Upper lobe of left lung (tissue), 6 donors: Measurements from ENCODE around the gene PLBD2. TPM values are rescaled to one million over a fixed set of nuclear protein-coding genes. Genes with fewer than 3 reads are reported as not detected.
A peak's percentile ranks its signal among the peaks of the same experiment; 100 is the strongest.

Source experiments
- ATAC-seq, 2 donors: fragments of 200-7000 bp; cut with Tn5 transposase; one replicate each; pipeline ENCODE4 v1.9.1; 2022; ENCODE audit warnings: mild to moderate bottlenecking in 2 of 2, moderate library complexity in 2 of 2; ENCODE audit not compliant: low FRiP score in 2 of 2
- DNase-seq, 2 donors: peaks; one replicate each; pipeline ENCODE4 v3.0.0-alpha.2; 2019 to 2020
- H3K27ac ChIP-seq, 4 donors: fragments of 200-600 bp; sonication (generic); one replicate each; pipeline ENCODE4 v1.5.1; 2016 to 2019
- H3K27me3 ChIP-seq, 4 donors: fragments of 200-600 bp; sonication (generic); one replicate each; pipeline ENCODE4 v1.5.1; 2017 to 2019
- H3K36me3 ChIP-seq, 4 donors: fragments of 200-600 bp; sonication (generic); one replicate each; pipeline ENCODE4 v1.5.1; 2016 to 2019
- H3K4me1 ChIP-seq, 4 donors: fragments of 200-600 bp; sonication (generic); one replicate each; pipeline ENCODE4 v1.5.1; 2018 to 2019
- H3K4me3 ChIP-seq, 4 donors: fragments of 200-600 bp; sonication (generic); one replicate each; pipeline ENCODE4 v1.5.1; 2017 to 2019; ENCODE audit warnings: mild to moderate bottlenecking in 2 of 4, moderate library complexity in 1 of 4
- H3K9me3 ChIP-seq, 4 donors: fragments of 200-600 bp; sonication (generic); one replicate each; pipeline ENCODE4 v1.5.1; 2018 to 2019
- EP300 ChIP-seq, 4 donors: sonication (generic); formaldehyde crosslinking; IDR thresholded peaks; one replicate each; pipeline ENCODE4 v1.5.1; 2017; ENCODE audit warnings: antibody characterized with exemption in 4 of 4, control low read depth in 2 of 4
- POLR2A ChIP-seq, 4 donors: fragments of 450-650 bp; IDR thresholded peaks; one replicate each; pipeline ENCODE4 v1.5.1; 2016 to 2017; ENCODE audit warnings: antibody characterized with exemption in 4 of 4, mild to moderate bottlenecking in 2 of 4
- POLR2AphosphoS5 ChIP-seq, 2 donors: sonication (generic); formaldehyde crosslinking; IDR thresholded peaks; one replicate each; pipeline ENCODE4 v1.5.1; 2017; ENCODE audit warnings: antibody characterized with exemption in 2 of 2
- WGBS, 2 donors: methylation state at CpG; one replicate each; pipeline ENCODE4 v1.1.5; 2017 to 2018; 5-methylcytosine and 5-hydroxymethylcytosine counted together
- total RNA-seq, 6 donors: library from RNA; depleted of rRNA in 4 of 6; stranded (reverse); fragments of >200 nt in 4 of 6; gene quantifications; one replicate each; pipeline versions ENCODE4 v1.1.0 to v1.2.1, GENCODE V29; 2016 to 2021
- TF ChIP-seq, protein P1 (sequence below), 6 experiments: fragments of 450-650 bp in 4 of 6; fragments of 200-600 bp in 2 of 6; sonication (generic) in 2 of 6; IDR thresholded peaks; one replicate each; pipeline ENCODE4 v1.5.1; 2016 to 2019; ENCODE audit warnings: antibody characterized with exemption in 6 of 6
- donor health status: DM: no; HTN: no; CAD: no; lungs with moderate emphysema.
- donor health status: DM: no; HTN: yes; CAD: no; lungs with severe emphysema.

Gene PLBD2
- total RNA-seq, 6 donors from 2014 or later: 19.5 to 60.0 (median 46.4) TPM

DNA sequence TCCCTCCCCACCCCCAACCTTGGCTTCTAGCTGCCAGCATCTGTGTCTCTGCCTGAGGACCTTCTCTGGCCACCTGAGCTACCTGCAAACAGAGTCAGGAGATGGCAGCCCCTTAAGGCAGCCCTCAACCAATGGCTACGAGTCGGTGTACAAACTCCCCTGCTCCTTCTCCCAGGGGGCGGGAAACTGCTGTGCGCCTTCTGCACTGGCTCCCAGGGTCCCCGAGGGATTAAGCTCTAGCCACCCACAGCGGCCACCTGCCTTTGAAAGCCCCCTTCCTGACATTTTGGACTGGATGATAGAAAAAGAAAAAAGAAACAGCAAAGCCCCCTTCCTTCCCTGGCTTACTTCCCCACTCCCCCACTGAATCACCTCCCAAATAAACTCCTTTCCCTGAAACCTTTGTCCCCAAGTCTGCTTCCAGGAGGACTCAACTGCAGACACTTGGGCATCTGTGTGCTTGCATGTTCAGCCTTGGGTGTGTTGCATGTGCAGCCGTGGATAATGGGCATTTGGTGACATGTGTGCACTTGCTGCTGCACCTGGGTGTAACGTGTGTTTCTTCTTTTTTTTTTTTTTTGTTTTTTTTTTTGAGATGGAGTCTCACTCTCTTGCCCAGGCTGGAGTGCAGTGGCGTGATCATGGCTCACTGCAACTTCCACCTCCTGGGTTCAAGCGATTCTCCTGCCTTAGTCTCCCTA lies 39.3 kb downstream of the PLBD2 start:
- no peak for TF ChIP-seq POLR2AphosphoS5 (IDR thresholded peaks at IDR 0.05)
- TF ChIP-seq, protein P1, sequence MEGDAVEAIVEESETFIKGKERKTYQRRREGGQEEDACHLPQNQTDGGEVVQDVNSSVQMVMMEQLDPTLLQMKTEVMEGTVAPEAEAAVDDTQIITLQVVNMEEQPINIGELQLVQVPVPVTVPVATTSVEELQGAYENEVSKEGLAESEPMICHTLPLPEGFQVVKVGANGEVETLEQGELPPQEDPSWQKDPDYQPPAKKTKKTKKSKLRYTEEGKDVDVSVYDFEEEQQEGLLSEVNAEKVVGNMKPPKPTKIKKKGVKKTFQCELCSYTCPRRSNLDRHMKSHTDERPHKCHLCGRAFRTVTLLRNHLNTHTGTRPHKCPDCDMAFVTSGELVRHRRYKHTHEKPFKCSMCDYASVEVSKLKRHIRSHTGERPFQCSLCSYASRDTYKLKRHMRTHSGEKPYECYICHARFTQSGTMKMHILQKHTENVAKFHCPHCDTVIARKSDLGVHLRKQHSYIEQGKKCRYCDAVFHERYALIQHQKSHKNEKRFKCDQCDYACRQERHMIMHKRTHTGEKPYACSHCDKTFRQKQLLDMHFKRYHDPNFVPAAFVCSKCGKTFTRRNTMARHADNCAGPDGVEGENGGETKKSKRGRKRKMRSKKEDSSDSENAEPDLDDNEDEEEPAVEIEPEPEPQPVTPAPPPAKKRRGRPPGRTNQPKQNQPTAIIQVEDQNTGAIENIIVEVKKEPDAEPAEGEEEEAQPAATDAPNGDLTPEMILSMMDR (IDR thresholded peaks at IDR 0.05): no peak
- TF ChIP-seq POLR2A (IDR thresholded peaks at IDR 0.05): no peak
- TF ChIP-seq EP300 (IDR thresholded peaks at IDR 0.05): no peak
- DNase-seq (no peak), ATAC-seq (no peak)
- no peaks in the 10 kb centered on the region for H3K4me1 ChIP-seq
- no peak overlapping the region for H3K4me3 ChIP-seq
- no peaks in the 10 kb centered on the region for H3K27me3 ChIP-seq
- no peak overlapping the region for H3K27ac ChIP-seq
- 52 to 76% methylated on average over 7 of the region's 10 CpGs for WGBS, 2 donors
- H3K9me3 ChIP-seq: no peaks in the 10 kb centered on the region
- no peaks in the 10 kb centered on the region for H3K36me3 ChIP-seq

- Histone ChIP-seq H3K36me3 (no peaks in the 10 kb centered on the region), H3K27me3 (no peaks in the 10 kb centered on the region), H3K9me3 (no peaks in the 10 kb centered on the region), H3K4me1 (peaks cover 0 to under 1% (median under 1%) of the 10 kb centered on the region in 4 donors), H3K4me3 (no peak overlapping the region), H3K27ac (no peak overlapping the region)
- TF ChIP-seq EP300 (IDR thresholded peaks at IDR 0.05) (no peak), POLR2A (IDR thresholded peaks at IDR 0.05) (no peak)
- TF ChIP-seq, protein P1 (IDR thresholded peaks at IDR 0.05): no peak
- ATAC-seq (no peak), DNase-seq (peak in 1 of 2 donors; percentile 80)
- 70 to 79% methylated on average over 5 to 13 of the region's 26 CpGs for WGBS, 2 donors
Observed at GRCh38 chr12:113398346-113399290, 40.2 kb downstream of the PLBD2 start.

DNA sequence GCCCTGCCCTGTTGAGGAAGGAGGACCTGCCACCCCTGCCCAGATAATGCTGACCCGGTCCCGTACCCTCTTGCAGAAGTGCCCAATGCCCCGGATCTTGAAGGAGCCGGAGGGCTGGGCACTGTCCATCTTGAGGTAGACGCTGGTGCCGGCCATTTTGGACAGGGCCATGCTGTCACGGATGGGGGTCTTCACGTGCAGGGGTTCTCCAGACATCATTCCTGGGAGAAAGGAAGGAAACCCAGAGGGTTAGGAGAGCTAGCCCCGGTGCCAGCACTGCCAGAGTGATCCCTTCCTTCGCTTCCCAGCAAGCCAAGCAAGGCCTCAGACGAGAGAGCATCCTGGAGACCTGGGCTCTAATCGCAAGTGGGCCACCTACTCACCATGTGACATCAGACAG lies 41.1 kb downstream of the PLBD2 start:
- no peaks in the 10 kb centered on the region for H3K36me3 ChIP-seq
- ATAC-seq: no peak

DNA sequence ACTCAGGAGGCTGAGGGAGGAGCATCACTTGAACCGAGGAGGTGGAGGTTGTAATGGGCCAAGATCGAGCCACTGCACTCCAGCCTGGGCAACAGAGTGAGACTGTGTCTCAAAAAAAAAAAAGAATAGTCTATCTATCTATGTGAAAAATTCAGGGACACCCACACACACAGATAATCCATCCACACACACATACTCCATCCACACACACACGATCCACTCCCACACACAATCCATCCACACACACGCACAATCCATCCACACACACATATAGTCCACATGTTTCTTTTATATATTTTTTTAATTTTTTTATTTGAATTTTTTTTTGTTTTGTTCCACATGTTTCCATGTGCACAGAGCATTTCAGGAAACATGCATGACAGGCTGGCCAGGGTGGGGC lies 42.0 kb downstream of the PLBD2 start:
- TF ChIP-seq POLR2A (IDR thresholded peaks at IDR 0.05) (no peak), POLR2AphosphoS5 (IDR thresholded peaks at IDR 0.05) (no peak), EP300 (IDR thresholded peaks at IDR 0.05) (no peak)
- TF ChIP-seq, protein P1 (IDR thresholded peaks at IDR 0.05): no peak
- no peaks in the 10 kb centered on the region for H3K9me3 ChIP-seq
- peaks cover 0 to 8% (median 4%) of the 10 kb centered on the region in 4 donors for H3K4me1 ChIP-seq
- H3K27ac ChIP-seq: no peak overlapping the region
- H3K27me3 ChIP-seq: no peaks in the 10 kb centered on the region
- H3K4me3 ChIP-seq: no peak overlapping the region
- ATAC-seq: no peak
- no peak for DNase-seq
- H3K36me3 ChIP-seq: no peaks in the 10 kb centered on the region
- 70 to 84% methylated on average over 4 of the region's 4 CpGs for WGBS, 2 donors

More for the DNA sequence above, 41.1 kb downstream of the PLBD2 start:
- no peaks in the 10 kb centered on the region for H3K27me3 ChIP-seq
- DNase-seq: no peak
- WGBS, 2 donors: 77 to 86% methylated on average over 6 to 12 of the region's 12 CpGs
- H3K9me3 ChIP-seq: no peaks in the 10 kb centered on the region
- H3K4me3 ChIP-seq: no peak overlapping the region
- H3K4me1 ChIP-seq: peaks cover 0 to 8% (median 4%) of the 10 kb centered on the region in 4 donors
- no peak overlapping the region for H3K27ac ChIP-seq
- TF ChIP-seq EP300 (IDR thresholded peaks at IDR 0.05): no peak
- no peak for TF ChIP-seq POLR2A (IDR thresholded peaks at IDR 0.05)
- TF ChIP-seq, protein P1 (IDR thresholded peaks at IDR 0.05): no peak
- TF ChIP-seq POLR2AphosphoS5 (IDR thresholded peaks at IDR 0.05): no peak
